Psoas muscle (tissue), 8 donors: ENCODE measurements around the gene PTPN18. TPM values are rescaled to one million over a fixed set of nuclear protein-coding genes. Genes with fewer than 3 reads are reported as not detected.
A peak's percentile ranks its signal among the peaks of the same experiment; 100 is the strongest.

Experiments
- ATAC-seq, 4 donors: fragments of 200-7000 bp; cut with Tn5 transposase; one replicate each; pipeline ENCODE4 v1.9.1; 2020; ENCODE audit warnings: moderate library complexity in 3 of 4, mild to moderate bottlenecking in 2 of 4
- DNase-seq, 2 donors: peaks; one replicate each; pipeline ENCODE4 v3.0.0-alpha.2; 2020
- H3K27ac ChIP-seq: fragments of 200-600 bp; one replicate; pipeline ENCODE4 v1.8.0; 2022
- H3K27me3 ChIP-seq, 3 donors: fragments of 200-600 bp in 1 of 3; one replicate each; pipeline versions ENCODE4 v1.6.1 to v1.8.0; 2013 to 2022; ENCODE audit warnings: low read length in 2 of 3, mild to moderate bottlenecking in 2 of 3, moderate library complexity in 1 of 3; ENCODE audit not compliant: insufficient read depth in 3 of 3
- H3K36me3 ChIP-seq, 2 donors: fragments of 200-600 bp in 1 of 2; one replicate each; pipeline versions ENCODE4 v1.6.1 to v1.8.0; 2013 to 2022; ENCODE audit warnings: low read depth in 1 of 2, mild to moderate bottlenecking in 1 of 2, moderate library complexity in 1 of 2; ENCODE audit not compliant: insufficient read depth in 1 of 2
- H3K4me1 ChIP-seq: fragments of 200-600 bp; one replicate; pipeline ENCODE4 v1.8.0; 2022
- H3K4me3 ChIP-seq: fragments of 200-600 bp; one replicate; pipeline ENCODE4 v1.8.0; 2022; ENCODE audit warnings: mild to moderate bottlenecking
- H3K9me3 ChIP-seq: fragments of 200-600 bp; one replicate; pipeline ENCODE4 v1.8.0; 2022
- WGBS, 3 donors: extraction: QIAGEN DNeasy Blood & Tissue Kit; methylation state at CpG; one replicate each; pipeline versions ENCODE4 v1.1.6 to v1.1.7; 2013; 5-methylcytosine and 5-hydroxymethylcytosine counted together
- intact Hi-C, 2 donors: fragments of 100-400 bp; cut with DNase I; formaldehyde crosslinking; loops; one replicate each; pipeline versions ENCODE4 v1.11.0 to v1.14.2; 2022
- polyA plus RNA-seq, 3 donors: library from polyadenylated mRNA; stranded (reverse); fragments of 200-250 nt; gene quantifications; one replicate each; pipeline ENCODE4 v1.2.3, GENCODE V29; 2013
- total RNA-seq, 4 donors: library from RNA; stranded (reverse); fragmentation: NEBNext Ultra II Directional in 2 of 4; extraction: Animal tissue kit (Norgen Biotek cat#: 25700) in 2 of 4; gene quantifications; one replicate each; pipeline versions ENCODE4 v1.2.1 to v1.2.4, GENCODE V29; 2021 to 2023
- TF ChIP-seq, protein P1 (sequence below): fragments of 200-600 bp; IDR thresholded peaks from one replicate; pipeline ENCODE4 v1.8.0; 2022; ENCODE audit warnings: antibody characterized with exemption
- donor health status: healthy with polysubstance abuse.
- donor health status: DM: no; HTN: no; CAD: no; lungs with moderate emphysema.
- donor health status: Bipolar disorder and iron deficiency.
- donor health status: healthy.
- donor health status: DM: yes; HTN: yes; CAD: no.
- donor health status: DM: no; HTN: no; CAD: no.
- donor health status: DM: no; HTN: no; CAD: no.
- donor health status: DM: yes; HTN: yes; CAD: no.

Gene PTPN18
- total and polyA plus RNA-seq, 7 donors = 6.0 to 10.5 (median 8.6) TPM

DNA sequence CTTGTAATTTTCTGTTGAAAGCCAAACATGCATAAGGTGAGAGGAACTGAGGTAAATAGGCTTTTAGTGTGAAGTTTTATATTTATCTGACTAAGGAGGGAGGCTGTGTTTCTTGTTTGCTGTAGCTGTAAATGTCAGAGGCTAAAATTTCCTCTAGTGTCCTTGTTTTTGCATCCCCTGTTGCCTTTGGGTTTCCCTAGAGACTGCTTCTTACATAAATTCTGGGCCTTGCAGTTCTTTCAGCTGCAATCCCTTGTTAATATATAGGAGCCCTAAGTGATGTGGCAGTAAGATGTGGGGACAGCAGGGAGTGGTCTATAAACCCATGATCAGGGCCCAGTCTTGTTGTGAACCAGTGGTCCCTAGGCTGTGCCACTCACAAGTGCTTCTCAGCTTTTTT, 20.6 kb upstream of the PTPN18 start:
- intact Hi-C loops = no loop called here
- H3K4me1 ChIP-seq = no peaks in the 10 kb centered on the region
- ATAC-seq = no peak

DNA sequence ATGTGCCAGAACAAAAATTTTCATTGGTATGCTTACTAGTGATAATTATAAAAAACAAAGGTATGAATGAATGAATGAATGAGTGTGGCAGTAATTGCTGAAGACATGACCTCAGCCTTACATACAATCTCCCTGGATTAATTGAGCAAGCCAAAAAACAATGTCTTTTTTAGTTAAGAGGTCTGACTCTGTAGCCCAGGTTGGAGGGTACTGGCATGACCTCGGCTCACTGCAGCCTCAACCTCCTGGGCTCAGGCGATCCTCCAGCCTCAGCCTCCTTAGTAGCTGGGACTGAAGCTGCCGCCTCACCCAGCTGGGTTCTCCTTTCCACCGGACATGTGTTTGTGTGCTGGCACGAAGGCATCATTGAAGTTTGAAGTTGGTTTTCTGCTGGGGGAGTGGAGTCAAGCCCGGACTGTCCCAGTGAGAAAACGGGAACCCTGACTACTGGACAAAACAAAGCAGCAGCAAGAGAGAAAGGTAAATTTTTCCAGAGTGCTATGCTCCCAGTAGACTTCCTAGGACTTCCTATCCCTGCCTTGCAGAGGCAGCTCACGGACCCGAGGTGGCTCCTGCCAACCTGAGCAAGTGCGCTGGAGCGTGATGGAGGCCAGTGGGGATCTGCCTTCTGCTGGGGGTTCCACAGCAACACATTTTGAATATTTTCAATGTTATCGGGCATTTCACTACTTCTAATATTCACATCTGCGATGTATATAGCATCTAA, 19.5 kb upstream of the PTPN18 start:
- no peaks in the 10 kb centered on the region for H3K9me3 ChIP-seq
- no peak overlapping the region for H3K4me3 ChIP-seq
- DNase-seq = no peak
- peaks cover 0 to 10% (median 0%) of the 10 kb centered on the region in 3 donors for H3K27me3 ChIP-seq
- TF ChIP-seq, protein P1, sequence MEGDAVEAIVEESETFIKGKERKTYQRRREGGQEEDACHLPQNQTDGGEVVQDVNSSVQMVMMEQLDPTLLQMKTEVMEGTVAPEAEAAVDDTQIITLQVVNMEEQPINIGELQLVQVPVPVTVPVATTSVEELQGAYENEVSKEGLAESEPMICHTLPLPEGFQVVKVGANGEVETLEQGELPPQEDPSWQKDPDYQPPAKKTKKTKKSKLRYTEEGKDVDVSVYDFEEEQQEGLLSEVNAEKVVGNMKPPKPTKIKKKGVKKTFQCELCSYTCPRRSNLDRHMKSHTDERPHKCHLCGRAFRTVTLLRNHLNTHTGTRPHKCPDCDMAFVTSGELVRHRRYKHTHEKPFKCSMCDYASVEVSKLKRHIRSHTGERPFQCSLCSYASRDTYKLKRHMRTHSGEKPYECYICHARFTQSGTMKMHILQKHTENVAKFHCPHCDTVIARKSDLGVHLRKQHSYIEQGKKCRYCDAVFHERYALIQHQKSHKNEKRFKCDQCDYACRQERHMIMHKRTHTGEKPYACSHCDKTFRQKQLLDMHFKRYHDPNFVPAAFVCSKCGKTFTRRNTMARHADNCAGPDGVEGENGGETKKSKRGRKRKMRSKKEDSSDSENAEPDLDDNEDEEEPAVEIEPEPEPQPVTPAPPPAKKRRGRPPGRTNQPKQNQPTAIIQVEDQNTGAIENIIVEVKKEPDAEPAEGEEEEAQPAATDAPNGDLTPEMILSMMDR = no peak
- 77 to 82% (median 79%) methylated on average over 13 of the region's 13 CpGs for WGBS, 3 donors
- peaks cover 0 to 37% of the 10 kb centered on the region in 2 donors for H3K36me3 ChIP-seq
- intact Hi-C loops = no loop called here
- H3K27ac ChIP-seq = no peak overlapping the region
- ATAC-seq = no peak
- peaks cover 4% of the 10 kb centered on the region for H3K4me1 ChIP-seq

More for the DNA sequence above, 20.6 kb upstream of the PTPN18 start:
- no peaks in the 10 kb centered on the region for H3K9me3 ChIP-seq
- peaks cover 0 to 30% of the 10 kb centered on the region in 2 donors for H3K36me3 ChIP-seq
- H3K4me3 ChIP-seq = no peak overlapping the region
- no peak overlapping the region for H3K27ac ChIP-seq
- TF ChIP-seq, protein P1 = no peak
- DNase-seq = no peak
- H3K27me3 ChIP-seq = peaks cover 0 to 18% (median 0%) of the 10 kb centered on the region in 3 donors

DNA sequence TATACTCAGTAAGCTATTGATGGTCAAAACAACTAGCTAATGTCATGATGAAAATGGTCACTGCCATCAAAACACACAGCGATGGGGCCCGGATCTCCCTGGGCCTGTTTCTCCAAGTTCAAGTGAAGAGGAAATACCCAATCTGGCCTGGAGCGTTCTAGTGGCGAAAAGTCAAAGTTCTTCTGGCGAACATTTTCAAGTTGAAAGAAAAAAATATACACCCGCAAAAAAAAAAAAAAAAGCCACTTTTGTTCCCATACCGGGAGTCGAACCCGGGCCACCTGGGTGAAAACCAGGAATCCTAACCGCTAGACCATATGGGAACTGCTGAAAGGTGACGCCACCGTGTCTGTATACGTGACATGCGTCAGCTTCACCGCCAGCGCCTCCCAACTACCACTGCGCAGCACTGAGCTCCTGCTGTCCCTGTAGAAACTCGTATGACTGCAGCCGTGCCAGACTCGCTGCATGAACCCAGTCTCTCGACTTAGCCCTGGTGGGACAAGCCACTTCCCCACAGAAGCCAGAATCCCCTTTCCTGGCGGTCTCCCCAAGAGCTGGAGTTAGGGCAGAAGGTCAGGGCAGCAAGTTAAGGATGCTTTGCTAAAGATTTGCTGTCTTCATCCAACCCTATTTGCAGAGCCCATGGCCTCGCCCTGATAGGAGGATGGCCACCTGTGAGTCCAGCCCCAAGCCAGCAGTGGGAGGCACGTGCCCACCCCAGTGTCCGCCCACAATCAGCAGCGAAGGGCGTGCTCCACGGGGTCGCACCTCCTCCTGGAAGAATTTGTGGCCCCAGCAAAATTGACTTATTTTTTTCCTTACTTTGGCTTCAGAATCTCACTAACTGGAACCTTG, 18.8 kb upstream of the PTPN18 start:
- TF ChIP-seq, protein P1 = no peak
- H3K27me3 ChIP-seq = peaks cover 0 to 2% (median 0%) of the 10 kb centered on the region in 3 donors
- no peaks in the 10 kb centered on the region for H3K9me3 ChIP-seq
- peaks cover 7% of the 10 kb centered on the region for H3K4me1 ChIP-seq
- DNase-seq (peak in 1 of 2 donors; percentile 70), ATAC-seq (peak in 2 of 4 donors; percentile 30 to 32)
- peak overlapping the region; percentile 16 for H3K27ac ChIP-seq
- intact Hi-C loops = no loop called here
- peaks cover 0 to 37% of the 10 kb centered on the region in 2 donors for H3K36me3 ChIP-seq
- 37 to 52% (median 46%) methylated on average over 29 of the region's 29 CpGs for WGBS, 3 donors
- H3K4me3 ChIP-seq = peak overlapping the region; percentile 18

DNA sequence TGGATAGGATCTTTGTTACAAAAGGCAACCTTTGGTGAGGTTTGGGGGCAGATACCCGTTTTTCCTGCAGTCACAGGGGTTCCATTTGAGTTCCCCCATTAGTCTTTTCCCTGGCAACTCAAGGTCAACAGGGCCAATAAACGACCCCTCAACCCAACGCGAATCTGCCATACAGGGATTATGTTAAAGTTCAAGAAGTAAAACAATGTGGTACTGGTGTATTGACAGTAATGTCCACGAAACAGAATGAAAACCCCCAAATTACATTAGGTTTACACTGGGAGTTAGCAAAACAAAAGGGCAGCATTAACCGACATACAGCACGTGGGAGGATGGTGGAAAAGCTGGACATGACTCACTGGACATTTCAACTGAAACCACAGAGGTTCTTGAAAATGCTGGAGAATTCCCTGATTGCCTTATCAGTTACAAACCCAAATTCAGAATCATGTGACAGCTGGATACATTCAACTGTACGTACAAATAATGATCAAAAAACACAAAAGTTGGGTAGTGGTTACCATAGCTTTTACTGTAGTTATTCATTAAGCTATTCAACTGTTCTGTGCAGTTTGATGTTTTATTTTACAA, 18.0 kb upstream of the PTPN18 start:
- H3K27ac ChIP-seq = peak overlapping the region; percentile 16
- 66 to 69% (median 69%) methylated on average over 8 of the region's 8 CpGs for WGBS, 3 donors
- no peak for ATAC-seq

More for the DNA sequence above, 18.0 kb upstream of the PTPN18 start:
- intact Hi-C loops = no loop called here
- no peaks in the 10 kb centered on the region for H3K27me3 ChIP-seq
- H3K36me3 ChIP-seq = peaks cover 0 to 37% of the 10 kb centered on the region in 2 donors
- no peak for DNase-seq
- H3K9me3 ChIP-seq = no peaks in the 10 kb centered on the region
- H3K4me1 ChIP-seq = peaks cover 7% of the 10 kb centered on the region
- TF ChIP-seq, protein P1 = no peak
- peak overlapping the region; percentile 18 for H3K4me3 ChIP-seq
